Esophagus muscularis mucosa (tissue), 4 donors: ENCODE data around the gene MRFAP1L1. TPM values are rescaled to one million over a fixed set of nuclear protein-coding genes. Genes with fewer than 3 reads are reported as not detected.

Experiments
- DNase-seq: peaks from one replicate; pipeline ENCODE4 v3.0.0-alpha.2; 2017; ENCODE audit errors: extremely low spot score
- H3K27ac ChIP-seq, 4 donors: fragments of 200-600 bp; sonication (generic); replicated peaks in 1 of 4; 1 replicate in 3 of 4; 2 replicates in 1 of 4; pipeline ENCODE4 v1.5.1; 2016 to 2019; ENCODE audit warnings: mild to moderate bottlenecking in 1 of 4
- H3K27me3 ChIP-seq, 4 donors: fragments of 200-600 bp; sonication (generic); one replicate each; pipeline versions ENCODE4 v1.5.1 to v1.6.0; 2016 to 2019
- H3K36me3 ChIP-seq, 4 donors: fragments of 200-600 bp; sonication (generic); one replicate each; pipeline ENCODE4 v1.5.1; 2016 to 2019
- H3K4me1 ChIP-seq, 4 donors: fragments of 200-600 bp; sonication (generic); one replicate each; pipeline ENCODE4 v1.5.1; 2016 to 2019
- H3K4me3 ChIP-seq, 4 donors: fragments of 200-600 bp; sonication (generic); 1 replicate in 2 of 4; 2 replicates in 2 of 4; pipeline ENCODE4 v1.5.1; 2016 to 2019; ENCODE audit warnings: mild to moderate bottlenecking in 4 of 4, moderate library complexity in 1 of 4
- H3K9me3 ChIP-seq, 4 donors: fragments of 200-600 bp; sonication (generic); 1 replicate in 3 of 4; 2 replicates in 1 of 4; pipeline ENCODE4 v1.5.1; 2016 to 2019
- EP300 ChIP-seq: sonication (generic); formaldehyde crosslinking; IDR thresholded peaks from one replicate; pipeline ENCODE4 v1.6.1; 2017; ENCODE audit warnings: antibody characterized with exemption
- POLR2A ChIP-seq: fragments of 450-650 bp; IDR thresholded peaks from one replicate; pipeline ENCODE4 v1.6.1; 2017; ENCODE audit warnings: antibody characterized with exemption, moderate library complexity, mild to moderate bottlenecking, low read depth
- POLR2AphosphoS5 ChIP-seq, 2 donors: sonication (generic); formaldehyde crosslinking; IDR thresholded peaks; one replicate each; pipeline ENCODE4 v1.6.1; 2017; ENCODE audit warnings: antibody characterized with exemption in 2 of 2
- WGBS: methylation state at CpG from one replicate; pipeline ENCODE4 v1.1.5; 2018; 5-methylcytosine and 5-hydroxymethylcytosine counted together
- intact Hi-C: fragments of 100-400 bp; cut with DNase I; formaldehyde crosslinking; loops from one replicate; pipeline ENCODE4 v1.15.1; 2023
- total RNA-seq, 4 donors: library from RNA; depleted of rRNA; stranded (reverse); fragments of >200 nt; gene quantifications; one replicate each; pipeline versions ENCODE4 v1.1.0 to v1.2.1, GENCODE V29; 2016
- TF ChIP-seq, protein P1 (sequence below), 3 experiments: fragments of 200-600 bp in 2 of 3; fragments of 450-650 bp in 1 of 3; sonication (generic) in 2 of 3; IDR thresholded peaks; one replicate each; pipeline ENCODE4 v1.5.1; 2017 to 2019; ENCODE audit warnings: antibody characterized with exemption in 3 of 3, mild to moderate bottlenecking in 2 of 3, moderate library complexity in 1 of 3

The MRFAP1L1 gene
- total RNA-seq, 4 donors from 2014 or later: 55.2 to 60.0 (median 57.0) TPM

- H3K9me3 ChIP-seq: no peaks in the 10 kb centered on the region
- no peak for DNase-seq
- H3K4me1 ChIP-seq: peaks cover 5 to 7% (median 5%) of the 10 kb centered on the region in 4 donors
- WGBS: 84% methylated on average over 3 of the region's 3 CpGs
- TF ChIP-seq, protein P1, sequence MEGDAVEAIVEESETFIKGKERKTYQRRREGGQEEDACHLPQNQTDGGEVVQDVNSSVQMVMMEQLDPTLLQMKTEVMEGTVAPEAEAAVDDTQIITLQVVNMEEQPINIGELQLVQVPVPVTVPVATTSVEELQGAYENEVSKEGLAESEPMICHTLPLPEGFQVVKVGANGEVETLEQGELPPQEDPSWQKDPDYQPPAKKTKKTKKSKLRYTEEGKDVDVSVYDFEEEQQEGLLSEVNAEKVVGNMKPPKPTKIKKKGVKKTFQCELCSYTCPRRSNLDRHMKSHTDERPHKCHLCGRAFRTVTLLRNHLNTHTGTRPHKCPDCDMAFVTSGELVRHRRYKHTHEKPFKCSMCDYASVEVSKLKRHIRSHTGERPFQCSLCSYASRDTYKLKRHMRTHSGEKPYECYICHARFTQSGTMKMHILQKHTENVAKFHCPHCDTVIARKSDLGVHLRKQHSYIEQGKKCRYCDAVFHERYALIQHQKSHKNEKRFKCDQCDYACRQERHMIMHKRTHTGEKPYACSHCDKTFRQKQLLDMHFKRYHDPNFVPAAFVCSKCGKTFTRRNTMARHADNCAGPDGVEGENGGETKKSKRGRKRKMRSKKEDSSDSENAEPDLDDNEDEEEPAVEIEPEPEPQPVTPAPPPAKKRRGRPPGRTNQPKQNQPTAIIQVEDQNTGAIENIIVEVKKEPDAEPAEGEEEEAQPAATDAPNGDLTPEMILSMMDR (IDR thresholded peaks at IDR 0.05): no peak
- TF ChIP-seq POLR2A (no peak), POLR2AphosphoS5 (IDR thresholded peaks at IDR 0.05) (no peak), EP300 (no peak)
- no peaks in the 10 kb centered on the region for H3K27me3 ChIP-seq
- H3K36me3 ChIP-seq: no peaks in the 10 kb centered on the region
- no peak overlapping the region for H3K4me3 ChIP-seq
- intact Hi-C loops: no loop called here
- H3K27ac ChIP-seq: no peak overlapping the region
Measured at GRCh38 chr4:6754481-6755087, 44.9 kb upstream of the MRFAP1L1 start.

GRCh38 chr4:6753891-6754290, 44.2 kb upstream of the MRFAP1L1 start:
- no peak for TF ChIP-seq POLR2AphosphoS5 (IDR thresholded peaks at IDR 0.05)
- TF ChIP-seq EP300: no peak
- TF ChIP-seq POLR2A: no peak
- TF ChIP-seq, protein P1 (IDR thresholded peaks at IDR 0.05): no peak
- DNase-seq: no peak
- no peaks in the 10 kb centered on the region for H3K27me3 ChIP-seq
- H3K4me1 ChIP-seq: peaks cover 12 to 13% (median 12%) of the 10 kb centered on the region in 4 donors
- no peaks in the 10 kb centered on the region for H3K9me3 ChIP-seq
- H3K27ac ChIP-seq: no peak overlapping the region
- H3K4me3 ChIP-seq: no peak overlapping the region
- intact Hi-C loops: no loop called here
- no peaks in the 10 kb centered on the region for H3K36me3 ChIP-seq
- WGBS: 77% methylated on average over 9 of the region's 9 CpGs

GRCh38 chr4:6753103-6753560, 43.5 kb upstream of the MRFAP1L1 start:
- Histone ChIP-seq H3K36me3 (no peaks in the 10 kb centered on the region), H3K4me1 (peaks cover 12 to 19% (median 15%) of the 10 kb centered on the region in 4 donors), H3K27me3 (no peaks in the 10 kb centered on the region), H3K9me3 (no peaks in the 10 kb centered on the region), H3K4me3 (no peak overlapping the region), H3K27ac (no peak overlapping the region)
- no peak for DNase-seq
- TF ChIP-seq EP300: no peak
- no peak for TF ChIP-seq POLR2A
- TF ChIP-seq POLR2AphosphoS5 (IDR thresholded peaks at IDR 0.05): no peak
- TF ChIP-seq, protein P1 (IDR thresholded peaks at IDR 0.05): no peak
- 90% methylated on average over 11 of the region's 18 CpGs for WGBS
- intact Hi-C loops: no loop called here

DNA sequence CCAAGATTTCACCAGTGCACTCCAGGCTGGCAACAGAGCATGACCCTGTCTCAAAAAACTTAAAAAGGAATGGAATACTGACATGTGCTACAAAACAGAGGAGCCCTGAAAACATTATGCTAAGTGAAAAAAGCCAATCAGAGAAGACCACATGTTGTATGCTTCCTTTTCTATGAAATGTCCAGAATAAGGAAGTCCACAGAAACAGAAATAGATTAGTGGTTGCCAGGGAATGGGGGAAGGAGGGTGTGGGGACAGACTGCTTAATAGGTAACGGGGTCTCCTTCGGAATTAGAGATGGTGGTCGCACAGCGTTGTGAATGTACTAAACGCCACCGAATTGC, 42.8 kb upstream of the MRFAP1L1 start:
- intact Hi-C loops: no loop called here
- TF ChIP-seq POLR2AphosphoS5 (IDR thresholded peaks at IDR 0.05) (no peak), EP300 (no peak), POLR2A (no peak)
- TF ChIP-seq, protein P1 (IDR thresholded peaks at IDR 0.05): no peak
- Histone ChIP-seq H3K36me3 (no peaks in the 10 kb centered on the region), H3K4me3 (no peak overlapping the region), H3K27me3 (no peaks in the 10 kb centered on the region), H3K4me1 (peaks cover 17 to 26% (median 21%) of the 10 kb centered on the region in 4 donors), H3K9me3 (no peaks in the 10 kb centered on the region), H3K27ac (no peak overlapping the region)
- DNase-seq: no peak
- 84% methylated on average over 6 of the region's 6 CpGs for WGBS
